Natural killer cell (primary cell): Measurements from ENCODE around the gene BTBD10. TPM values are rescaled to one million over a fixed set of nuclear protein-coding genes. Genes with fewer than 3 reads are reported as not detected.

Experiments
- ATAC-seq, 3 donors: fragments of 150-1000 bp in 2 of 3; fragments of 200-7000 bp in 1 of 3; cut with Tn5 transposase; 1 replicate in 1 of 3; 2 replicates in 2 of 3; pipeline ENCODE4 v1.10.0; 2021; ENCODE audit warnings: mild to moderate bottlenecking in 2 of 3, moderate library complexity in 2 of 3
- DNase-seq, 2 donors: peaks; one replicate each; pipeline versions ENCODE4 v3.0.0 to v3.0.0-alpha.2; 2013 to 2021; ENCODE audit warnings: mixed read lengths in 1 of 2
- H3K27ac ChIP-seq: one replicate; pipeline ENCODE4 v1.5.1; 2013; ENCODE audit warnings: mild to moderate bottlenecking, low read length
- H3K27me3 ChIP-seq: one replicate; pipeline ENCODE4 v1.6.1; 2013; ENCODE audit warnings: low read length; ENCODE audit not compliant: control insufficient read depth, insufficient read depth
- H3K36me3 ChIP-seq: one replicate; pipeline ENCODE4 v1.6.1; 2013; ENCODE audit warnings: low read length; ENCODE audit not compliant: control insufficient read depth, insufficient read depth
- H3K4me1 ChIP-seq: one replicate; pipeline ENCODE4 v1.6.1; 2013; ENCODE audit warnings: low read length; ENCODE audit not compliant: control insufficient read depth, insufficient read depth
- H3K4me3 ChIP-seq: one replicate; pipeline ENCODE4 v1.5.1; 2013; ENCODE audit warnings: low read length
- H3K9me3 ChIP-seq: one replicate; pipeline ENCODE4 v1.6.1; 2013; ENCODE audit warnings: low read length; ENCODE audit not compliant: control insufficient read depth, insufficient read depth
- H3K27ac Mint-ChIP-seq, 2 donors: one replicate each; pipeline ENCODE4 v1.8.0; 2022; ENCODE audit warnings: mild to moderate bottlenecking in 2 of 2, mixed read lengths in 2 of 2, moderate library complexity in 1 of 2
- H3K27me3 Mint-ChIP-seq, 2 donors: one replicate each; pipeline ENCODE4 v1.8.0; 2022; ENCODE audit warnings: low read depth in 2 of 2, mixed read lengths in 2 of 2
- H3K36me3 Mint-ChIP-seq: one replicate; pipeline ENCODE4 v1.8.0; 2022; ENCODE audit warnings: mixed read lengths
- H3K4me1 Mint-ChIP-seq, 2 donors: one replicate each; pipeline ENCODE4 v1.8.0; 2022; ENCODE audit warnings: mixed read lengths in 2 of 2
- H3K4me3 Mint-ChIP-seq: one replicate; pipeline ENCODE4 v1.8.0; 2022; ENCODE audit warnings: mild to moderate bottlenecking, moderate library complexity, mixed read lengths
- H3K9me3 Mint-ChIP-seq, 2 donors: one replicate each; pipeline ENCODE4 v1.8.0; 2022; ENCODE audit warnings: mixed read lengths in 2 of 2
- CTCF ChIP-seq: fragments of 200-600 bp; IDR thresholded peaks from one replicate; pipeline ENCODE4 v1.8.0; 2022; ENCODE audit warnings: antibody characterized with exemption
- WGBS: methylation state at CpG from one replicate; pipeline ENCODE4 v1.1.7; 2013; ENCODE audit warnings: missing lambda C conversion rate; ENCODE audit not compliant: insufficient coverage; 5-methylcytosine and 5-hydroxymethylcytosine counted together
- intact Hi-C: fragments of 100-400 bp; cut with micrococcal nuclease; formaldehyde crosslinking; loops from one replicate; pipeline ENCODE4 v1.14.2; 2022
- total RNA-seq, 4 donors: library from RNA; stranded (reverse); fragments of 120-200 nt in 1 of 4; gene quantifications; one replicate each; pipeline versions ENCODE4 v1.2.3 to v1.2.4, GENCODE V29; 2013 to 2022

Gene BTBD10
- total RNA-seq, 3 donors from 2014 or later (not counting 1 experiment from before 2014, with no cell fraction given): 18.0 to 26.9 (median 23.2) TPM

DNA sequence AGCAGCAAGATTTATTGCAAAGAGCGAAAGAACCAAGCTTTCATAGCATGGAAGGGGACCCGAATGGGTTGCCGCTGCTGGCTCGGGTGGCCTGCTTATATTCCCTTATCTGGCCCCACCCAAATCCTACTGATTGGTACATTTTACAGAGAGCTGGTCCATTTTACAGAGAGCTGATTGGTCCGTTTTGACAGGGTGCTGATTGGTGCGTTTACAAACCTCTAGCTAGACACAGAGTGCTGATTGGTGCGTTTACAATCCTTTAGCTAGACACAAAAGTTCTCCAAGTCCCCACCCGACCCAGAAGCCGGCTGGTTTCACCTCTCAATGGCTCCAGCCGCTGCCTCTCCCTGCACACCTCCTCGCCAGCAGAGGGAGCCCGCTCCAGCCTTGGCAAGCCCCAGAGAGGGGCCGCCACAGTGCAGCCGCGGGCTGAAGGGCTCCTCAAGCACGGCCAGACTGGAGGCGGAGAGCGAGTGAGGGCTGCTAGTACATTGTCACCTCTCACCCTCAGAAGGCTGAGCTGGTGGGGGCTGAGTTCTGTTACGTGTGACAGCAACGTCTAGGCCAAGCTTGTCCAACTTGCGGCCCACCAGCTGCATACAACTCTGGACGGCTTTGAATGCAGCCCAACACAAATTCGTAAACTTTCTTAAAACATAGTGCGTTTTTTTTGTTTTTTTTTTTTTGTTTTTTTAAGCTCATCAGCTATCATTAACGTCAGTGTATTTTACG is 24.1 kb upstream of the BTBD10 start:
- H3K36me3 Mint-ChIP-seq: no peaks in the 10 kb centered on the region
- H3K27ac ChIP-seq: peak overlapping the region; percentile 8
- ATAC-seq (peak; percentile 82 to 93 (median 91)), DNase-seq (peak; percentile 68 to 79)
- H3K4me3 Mint-ChIP-seq: peak overlapping the region; percentile 26
- H3K36me3 ChIP-seq: no peaks in the 10 kb centered on the region
- H3K27me3 ChIP-seq: no peaks in the 10 kb centered on the region
- peak overlapping the region in 1 of 2 donors; percentile 92 for H3K27ac Mint-ChIP-seq
- peak; percentile 54 for TF ChIP-seq CTCF
- intact Hi-C loops: loop anchor here (2.0 to 10.0 kb wide), 3 partner anchors 182 to 760 kb away; partner anchors contain the start of gene FAR1
- H3K9me3 ChIP-seq: no peaks in the 10 kb centered on the region
- peak overlapping the region; percentile 22 for H3K4me3 ChIP-seq
- H3K9me3 Mint-ChIP-seq: no peaks in the 10 kb centered on the region
- H3K27me3 Mint-ChIP-seq: peaks cover 0 to 9% of the 10 kb centered on the region in 2 donors
- H3K4me1 ChIP-seq: peaks cover 8% of the 10 kb centered on the region
- peaks cover 9 to 15% of the 10 kb centered on the region in 2 donors for H3K4me1 Mint-ChIP-seq
- 64% methylated on average over 26 of the region's 26 CpGs for WGBS

DNA sequence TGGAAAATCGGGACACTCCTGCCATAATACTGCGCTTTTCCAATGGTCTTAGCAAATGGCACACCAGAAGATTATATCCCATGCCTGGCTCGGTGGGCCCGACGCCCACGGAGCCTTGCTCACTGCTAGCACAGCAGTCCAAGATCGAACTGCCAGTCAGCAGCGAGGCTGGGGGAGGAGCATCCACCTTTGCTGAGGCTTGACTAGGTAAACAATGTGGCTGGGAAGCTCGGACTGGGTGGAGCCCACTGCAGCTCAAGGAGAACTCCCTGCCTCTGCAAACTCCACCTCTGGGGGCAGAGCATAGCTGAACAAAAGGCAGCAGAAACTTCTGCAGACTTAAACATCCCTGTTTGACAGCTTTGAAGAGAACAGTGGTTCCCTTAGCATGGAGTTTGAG is 17.2 kb upstream of the BTBD10 start:
- TF ChIP-seq CTCF: no peak

DNA sequence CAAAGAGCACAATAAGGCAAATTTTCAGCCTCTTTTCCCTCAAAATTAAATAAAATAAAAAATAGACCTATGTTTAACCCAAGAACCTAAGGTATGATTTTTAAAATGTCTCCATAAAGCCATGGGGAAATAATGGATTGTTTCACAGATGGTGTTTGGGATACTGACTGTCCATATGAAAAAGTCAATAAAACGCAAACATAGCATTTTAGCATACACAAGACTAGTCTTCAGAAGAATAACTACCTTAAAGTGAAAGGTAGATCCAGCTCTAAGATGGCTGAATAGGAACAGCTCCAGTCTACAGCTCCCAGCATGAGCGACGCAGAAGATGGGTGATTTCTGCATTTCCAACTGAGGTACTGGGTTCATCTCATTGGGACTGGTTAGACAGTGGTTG is 16.7 kb upstream of the BTBD10 start:
- Histone ChIP-seq H3K4me1 (no peaks in the 10 kb centered on the region), H3K36me3 (no peaks in the 10 kb centered on the region), H3K4me3 (no peak overlapping the region), H3K9me3 (no peaks in the 10 kb centered on the region), H3K27ac (no peak overlapping the region), H3K27me3 (no peaks in the 10 kb centered on the region)
- Mint-ChIP-seq H3K4me3 (no peak overlapping the region), H3K4me1 (no peaks in the 10 kb centered on the region), H3K36me3 (no peaks in the 10 kb centered on the region), H3K27ac (no peak overlapping the region), H3K9me3 (no peaks in the 10 kb centered on the region), H3K27me3 (peaks cover 25 to 30% of the 10 kb centered on the region in 2 donors)
- WGBS: 90% methylated on average over 3 of the region's 3 CpGs
- TF ChIP-seq CTCF: no peak
- no peak for ATAC-seq
- intact Hi-C loops: loop anchor here (10.0 kb wide), 1 partner anchor 235 kb away; no protein-coding TSS in a partner anchor
- DNase-seq: no peak

More for the DNA sequence above, 17.2 kb upstream of the BTBD10 start:
- no peaks in the 10 kb centered on the region for H3K27me3 ChIP-seq
- intact Hi-C loops: loop anchor here (10.0 kb wide), 1 partner anchor 235 kb away; no protein-coding TSS in a partner anchor
- Mint-ChIP-seq H3K36me3 (no peaks in the 10 kb centered on the region), H3K27ac (no peak overlapping the region), H3K9me3 (no peaks in the 10 kb centered on the region), H3K4me3 (no peak overlapping the region), H3K4me1 (no peaks in the 10 kb centered on the region), H3K27me3 (peaks cover 22 to 30% of the 10 kb centered on the region in 2 donors)
- H3K27ac ChIP-seq: no peak overlapping the region
- 92% methylated on average over 9 of the region's 9 CpGs for WGBS
- H3K4me3 ChIP-seq: no peak overlapping the region
- H3K9me3 ChIP-seq: no peaks in the 10 kb centered on the region
- no peaks in the 10 kb centered on the region for H3K36me3 ChIP-seq
- DNase-seq (no peak), ATAC-seq (no peak)
- H3K4me1 ChIP-seq: no peaks in the 10 kb centered on the region
